ENCODE measurements around the gene SHTN1. TPM values are rescaled to one million over a fixed set of nuclear protein-coding genes. Genes with fewer than 3 reads are reported as not detected.

The SHTN1 gene
- polyA plus RNA-seq, 1 donor (not counting 4 experiments of a cell fraction or from before 2014, with no cell fraction given): 21.3 TPM

DNA sequence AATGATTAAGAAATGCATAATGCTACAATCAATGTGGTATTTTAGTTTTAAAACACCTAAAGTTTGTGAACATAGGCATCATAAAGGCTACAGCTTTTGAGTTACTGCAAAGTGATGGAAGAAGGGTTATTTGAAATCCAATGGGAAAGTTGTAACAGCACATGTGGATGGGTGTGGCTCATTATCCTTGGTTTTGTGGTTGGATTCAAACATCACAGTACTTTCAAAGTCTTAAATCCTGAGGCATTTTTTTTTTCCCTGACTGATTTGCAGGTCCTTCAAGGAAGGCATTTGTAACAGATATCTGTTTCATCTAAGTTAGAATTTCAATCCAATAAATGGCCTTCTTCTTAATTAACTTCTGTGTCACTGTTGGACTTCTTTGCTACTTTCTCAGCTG is 9.8 kb upstream of the SHTN1 start:
- no peaks in the 10 kb centered on the region for H4K20me1 ChIP-seq (ENCODE audit: control insufficient read depth, extremely low read depth, insufficient read depth, low read length)
- no peaks in the 10 kb centered on the region for H3K36me3 ChIP-seq (ENCODE audit: control insufficient read depth in 2 of 2, extremely low read depth in 1 of 2, insufficient read depth in 2 of 2, low read length in 2 of 2)
- no peak overlapping the region for H3K4me2 ChIP-seq (ENCODE audit: control insufficient read depth, extremely low read depth, insufficient read depth, low read depth, low read length)
- H3K9me3 ChIP-seq (ENCODE audit: control insufficient read depth, low read depth, low read length): no peaks in the 10 kb centered on the region
- H3K27me3 ChIP-seq (ENCODE audit: control insufficient read depth, extremely low read depth, insufficient read depth, low read length): no peaks in the 10 kb centered on the region
- H3K9ac ChIP-seq (ENCODE audit: control insufficient read depth, extremely low read depth, insufficient read depth, low read length): no peak overlapping the region
- no peak for FAIRE-seq
- dilution Hi-C loops (cut with MboI; ENCODE audit: extremely low pct_ligation_motif_present, low sequenced_read_pairs): no loop called here
- no peaks in the 10 kb centered on the region for H3K9me1 ChIP-seq (ENCODE audit: control insufficient read depth, extremely low read depth, insufficient read depth, low read length)
- no peaks in the 10 kb centered on the region for H3K4me1 ChIP-seq (ENCODE audit: control insufficient read depth, extremely low read depth, insufficient read depth, low read length)
- H3K27ac ChIP-seq (ENCODE audit: control insufficient read depth, insufficient read depth, low read length): no peak overlapping the region
- H3K79me2 ChIP-seq (ENCODE audit: control insufficient read depth, insufficient read depth, low read length): no peaks in the 10 kb centered on the region
- no peak overlapping the region for H2AFZ ChIP-seq (ENCODE audit: control insufficient read depth, low read length)
- DNase-seq (ENCODE audit: low read depth, low spot score): no peak
- TF ChIP-seq, protein P1, sequence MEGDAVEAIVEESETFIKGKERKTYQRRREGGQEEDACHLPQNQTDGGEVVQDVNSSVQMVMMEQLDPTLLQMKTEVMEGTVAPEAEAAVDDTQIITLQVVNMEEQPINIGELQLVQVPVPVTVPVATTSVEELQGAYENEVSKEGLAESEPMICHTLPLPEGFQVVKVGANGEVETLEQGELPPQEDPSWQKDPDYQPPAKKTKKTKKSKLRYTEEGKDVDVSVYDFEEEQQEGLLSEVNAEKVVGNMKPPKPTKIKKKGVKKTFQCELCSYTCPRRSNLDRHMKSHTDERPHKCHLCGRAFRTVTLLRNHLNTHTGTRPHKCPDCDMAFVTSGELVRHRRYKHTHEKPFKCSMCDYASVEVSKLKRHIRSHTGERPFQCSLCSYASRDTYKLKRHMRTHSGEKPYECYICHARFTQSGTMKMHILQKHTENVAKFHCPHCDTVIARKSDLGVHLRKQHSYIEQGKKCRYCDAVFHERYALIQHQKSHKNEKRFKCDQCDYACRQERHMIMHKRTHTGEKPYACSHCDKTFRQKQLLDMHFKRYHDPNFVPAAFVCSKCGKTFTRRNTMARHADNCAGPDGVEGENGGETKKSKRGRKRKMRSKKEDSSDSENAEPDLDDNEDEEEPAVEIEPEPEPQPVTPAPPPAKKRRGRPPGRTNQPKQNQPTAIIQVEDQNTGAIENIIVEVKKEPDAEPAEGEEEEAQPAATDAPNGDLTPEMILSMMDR (optimal IDR thresholded peaks at IDR 0.05 in 1 of 3, IDR thresholded peaks at IDR 0.05 in 1 of 3, conservative IDR thresholded peaks at IDR 0.05 in 1 of 3; ENCODE audit: extremely low read depth in 1 of 3, insufficient read depth in 2 of 3, low read length in 3 of 3): no peak
- no peak for TF ChIP-seq EZH2 (IDR thresholded peaks at IDR 0.05; ENCODE audit: low read length)
- no peak overlapping the region for H3K4me3 ChIP-seq (ENCODE audit: control insufficient read depth in 2 of 3, extremely low read depth in 1 of 3, insufficient read depth in 2 of 3, low read depth in 1 of 3, low read length in 3 of 3)

DNA sequence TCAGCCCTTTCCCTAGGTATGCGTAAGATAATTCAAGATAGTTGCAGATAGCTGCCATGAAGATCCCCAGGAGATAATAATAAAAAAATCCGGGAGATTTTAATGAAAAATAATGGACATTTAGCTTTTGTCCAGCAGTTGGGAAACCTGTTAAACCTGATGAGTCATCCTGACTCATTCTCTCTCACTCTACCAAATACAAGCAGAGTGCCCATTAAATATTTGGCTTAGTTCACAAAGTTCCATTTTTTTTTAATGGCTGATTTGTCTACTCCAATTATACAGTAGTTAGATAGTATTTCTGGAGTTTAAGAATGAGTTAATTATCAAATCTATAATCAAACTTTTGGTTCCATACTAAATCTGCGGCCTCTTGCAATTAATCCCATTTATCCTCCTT is 2.1 kb upstream of the SHTN1 start:
- dilution Hi-C loops (cut with MboI; ENCODE audit: extremely low pct_ligation_motif_present, low sequenced_read_pairs): no loop called here
- no peaks in the 10 kb centered on the region for H4K20me1 ChIP-seq (ENCODE audit: control insufficient read depth, extremely low read depth, insufficient read depth, low read length)
- peak; percentile 15 for DNase-seq (ENCODE audit: low read depth, low spot score)

More for the DNA sequence above, 2.1 kb upstream of the SHTN1 start:
- no peak overlapping the region for H3K27ac ChIP-seq (ENCODE audit: control insufficient read depth, insufficient read depth, low read length)
- no peaks in the 10 kb centered on the region for H3K9me3 ChIP-seq (ENCODE audit: control insufficient read depth, low read depth, low read length)
- H3K9me1 ChIP-seq (ENCODE audit: control insufficient read depth, extremely low read depth, insufficient read depth, low read length): no peaks in the 10 kb centered on the region
- no peaks in the 10 kb centered on the region for H3K27me3 ChIP-seq (ENCODE audit: control insufficient read depth, extremely low read depth, insufficient read depth, low read length)
- TF ChIP-seq EZH2 (IDR thresholded peaks at IDR 0.05; ENCODE audit: low read length): no peak
- TF ChIP-seq, protein P1 (optimal IDR thresholded peaks at IDR 0.05 in 1 of 3, IDR thresholded peaks at IDR 0.05 in 1 of 3, conservative IDR thresholded peaks at IDR 0.05 in 1 of 3; ENCODE audit: extremely low read depth in 1 of 3, insufficient read depth in 2 of 3, low read length in 3 of 3): no peak
- no peaks in the 10 kb centered on the region for H3K36me3 ChIP-seq (ENCODE audit: control insufficient read depth in 2 of 2, extremely low read depth in 1 of 2, insufficient read depth in 2 of 2, low read length in 2 of 2)
- no peak overlapping the region for H3K4me2 ChIP-seq (ENCODE audit: control insufficient read depth, extremely low read depth, insufficient read depth, low read depth, low read length)
- peaks cover 20% of the 10 kb centered on the region for H3K79me2 ChIP-seq (ENCODE audit: control insufficient read depth, insufficient read depth, low read length)
- H3K4me1 ChIP-seq (ENCODE audit: control insufficient read depth, extremely low read depth, insufficient read depth, low read length): peaks cover 10% of the 10 kb centered on the region
- no peak overlapping the region for H3K9ac ChIP-seq (ENCODE audit: control insufficient read depth, extremely low read depth, insufficient read depth, low read length)
- FAIRE-seq: no peak
- H3K4me3 ChIP-seq (ENCODE audit: control insufficient read depth in 2 of 3, extremely low read depth in 1 of 3, insufficient read depth in 2 of 3, low read depth in 1 of 3, low read length in 3 of 3): no peak overlapping the region
- H2AFZ ChIP-seq (ENCODE audit: control insufficient read depth, low read length): no peak overlapping the region

All from keratinocyte (primary cell).